GM12878 (cell line): ENCODE data around the gene FYTTD1. TPM values are rescaled to one million over a fixed set of nuclear protein-coding genes. Genes with fewer than 3 reads are reported as not detected.

Source experiments
- CBX3 ChIP-seq: fragments of 200-600 bp; sonication (generic); IDR thresholded peaks from 2 replicates; pipeline ENCODE4 v1.6.1; 2016; ENCODE audit warnings: low read depth, borderline replicate concordance
- EED ChIP-seq: sonication (generic); IDR thresholded peaks from 2 replicates; pipeline ENCODE4 v1.6.1; 2016; ENCODE audit warnings: antibody characterized with exemption, low read depth
- EP300 ChIP-seq, 2 experiments: fragments of 150-350 bp in 1 of 2; IDR thresholded peaks; 2 replicates each; pipeline ENCODE4 v1.6.1; 2011 to 2012; ENCODE audit warnings: low read depth in 2 of 2, low read length in 2 of 2, borderline replicate concordance in 1 of 2, improper control_type of control experiment in 1 of 2, inconsistent platforms in 1 of 2; ENCODE audit not compliant: control insufficient read depth in 1 of 2
- IKZF2 ChIP-seq, 2 experiments: fragments of 450-650 bp; IDR thresholded peaks; 2 replicates each; pipeline ENCODE4 v1.6.1; 2017; ENCODE audit warnings: mild to moderate bottlenecking in 2 of 2, moderate library complexity in 2 of 2
- KDM1A ChIP-seq: fragments of 200-600 bp; sonication (generic); IDR thresholded peaks from 2 replicates; pipeline ENCODE4 v1.6.1; 2016; ENCODE audit warnings: borderline replicate concordance
- LARP7 ChIP-seq: fragments of 450-650 bp; IDR thresholded peaks from 2 replicates; pipeline ENCODE4 v1.6.1; 2017; ENCODE audit warnings: mild to moderate bottlenecking
- NFYB ChIP-seq: IDR thresholded peaks from 2 replicates; pipeline ENCODE4 v1.6.1; 2011; ENCODE audit warnings: low read depth, mild to moderate bottlenecking, low read length, improper control_type of control experiment, moderate library complexity; ENCODE audit not compliant: insufficient read depth
- POLR2A ChIP-seq: IDR thresholded peaks from 2 replicates; pipeline ENCODE4 v1.6.1; 2011; ENCODE audit warnings: low read depth, mild to moderate bottlenecking, low read length
- POLR2AphosphoS5 ChIP-seq: IDR thresholded peaks from 2 replicates; pipeline ENCODE4 v1.6.1; 2011; ENCODE audit warnings: mild to moderate bottlenecking, low read length, inconsistent platforms
- RUNX3 ChIP-seq: IDR thresholded peaks from 2 replicates; pipeline ENCODE4 v1.6.1; 2012; ENCODE audit warnings: low read length, inconsistent platforms
- TAF1 ChIP-seq: IDR thresholded peaks from 2 replicates; pipeline ENCODE4 v1.6.1; 2011; ENCODE audit warnings: mild to moderate bottlenecking, low read depth, low read length, borderline replicate concordance
- YY1 ChIP-seq: IDR thresholded peaks from 2 replicates; pipeline ENCODE4 v1.6.1; 2011; ENCODE audit warnings: low read depth, mild to moderate bottlenecking, low read length
- ZNF217 ChIP-seq: fragments of 450-650 bp; IDR thresholded peaks from 2 replicates; pipeline ENCODE4 v1.6.1; 2017; ENCODE audit warnings: antibody characterized with exemption, mild to moderate bottlenecking
- ZZZ3 ChIP-seq: IDR thresholded peaks from 2 replicates; pipeline ENCODE4 v1.6.1; 2011; ENCODE audit warnings: low read depth; ENCODE audit not compliant: control insufficient read depth, insufficient read length
- polyA plus RNA-seq, 11 experiments: library from polyadenylated mRNA; depleted of rRNA in 4 of 11; unstranded in 6 of 11; stranded (reverse) in 5 of 11; fragments of >200 nt; fragmentation: Nextera tagmentation in 4 of 11; fragmentation: Illumina TruSeq in 1 of 11; extraction: Ambion mirVana in 4 of 11; extraction: Trizol in 1 of 11; gene quantifications; 1 replicate in 1 of 11; 2 replicates in 10 of 11; pipeline versions ENCODE4 v1.2.1 to v1.2.3, GENCODE V29; 2011 to 2016; ENCODE audit warnings: inconsistent platforms in 2 of 11, missing spikeins in 2 of 11, low read depth in 1 of 11
- total RNA-seq, 4 experiments: library from RNA; depleted of rRNA in 3 of 4; stranded (reverse); fragments of >200 nt in 3 of 4; fragmentation: Illumina TruSeq in 1 of 4; extraction: Trizol in 1 of 4; gene quantifications; 2 replicates each; pipeline versions ENCODE4 v1.2.1 to v1.2.3, GENCODE V29; 2013 to 2021
- TF ChIP-seq, protein P1 (sequence below): fragments of 450-650 bp; IDR thresholded peaks from 2 replicates; pipeline ENCODE4 v1.6.1; 2018; ENCODE audit warnings: mild to moderate bottlenecking, low read depth, moderate library complexity; ENCODE audit not compliant: partially characterized antibody
- TF ChIP-seq, protein P2 (sequence below): IDR thresholded peaks from 2 replicates; pipeline ENCODE4 v1.6.1; 2011; ENCODE audit warnings: mild to moderate bottlenecking, low read depth, low read length, moderate library complexity; ENCODE audit not compliant: insufficient replicate concordance

Gene FYTTD1
- total and polyA plus RNA-seq, 10 of the 15 experiments (the other 5 are each of a cell fraction or from before 2014, with no cell fraction given) = 25.5 to 101 (median 59.4) TPM

DNA sequence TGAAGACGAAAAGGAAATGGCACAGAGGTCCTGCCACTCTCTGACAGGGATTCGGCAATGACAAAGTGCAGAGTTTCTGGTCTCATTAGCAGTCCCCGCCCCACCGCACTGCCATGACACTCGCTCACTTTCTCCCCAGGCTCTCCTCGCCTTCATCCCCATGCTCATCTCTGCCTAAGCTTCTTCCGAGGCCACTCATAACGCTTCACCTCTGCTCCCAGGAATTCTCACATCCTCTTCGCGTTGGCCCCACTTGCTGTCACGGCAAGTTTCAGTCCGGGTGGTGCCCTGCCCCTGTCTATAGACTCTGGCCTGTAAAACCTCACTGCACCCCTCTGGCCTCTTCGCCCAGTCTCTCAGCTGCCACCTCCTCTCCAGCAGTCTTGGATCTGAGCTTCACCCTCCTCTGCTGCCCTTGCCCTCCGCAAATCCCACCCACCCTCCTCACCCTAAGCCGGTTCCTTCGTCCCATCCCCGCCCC, 13.6 kb upstream of the FYTTD1 start (continued):
- peak; percentile 79 for TF ChIP-seq YY1
- TF ChIP-seq, protein P1, sequence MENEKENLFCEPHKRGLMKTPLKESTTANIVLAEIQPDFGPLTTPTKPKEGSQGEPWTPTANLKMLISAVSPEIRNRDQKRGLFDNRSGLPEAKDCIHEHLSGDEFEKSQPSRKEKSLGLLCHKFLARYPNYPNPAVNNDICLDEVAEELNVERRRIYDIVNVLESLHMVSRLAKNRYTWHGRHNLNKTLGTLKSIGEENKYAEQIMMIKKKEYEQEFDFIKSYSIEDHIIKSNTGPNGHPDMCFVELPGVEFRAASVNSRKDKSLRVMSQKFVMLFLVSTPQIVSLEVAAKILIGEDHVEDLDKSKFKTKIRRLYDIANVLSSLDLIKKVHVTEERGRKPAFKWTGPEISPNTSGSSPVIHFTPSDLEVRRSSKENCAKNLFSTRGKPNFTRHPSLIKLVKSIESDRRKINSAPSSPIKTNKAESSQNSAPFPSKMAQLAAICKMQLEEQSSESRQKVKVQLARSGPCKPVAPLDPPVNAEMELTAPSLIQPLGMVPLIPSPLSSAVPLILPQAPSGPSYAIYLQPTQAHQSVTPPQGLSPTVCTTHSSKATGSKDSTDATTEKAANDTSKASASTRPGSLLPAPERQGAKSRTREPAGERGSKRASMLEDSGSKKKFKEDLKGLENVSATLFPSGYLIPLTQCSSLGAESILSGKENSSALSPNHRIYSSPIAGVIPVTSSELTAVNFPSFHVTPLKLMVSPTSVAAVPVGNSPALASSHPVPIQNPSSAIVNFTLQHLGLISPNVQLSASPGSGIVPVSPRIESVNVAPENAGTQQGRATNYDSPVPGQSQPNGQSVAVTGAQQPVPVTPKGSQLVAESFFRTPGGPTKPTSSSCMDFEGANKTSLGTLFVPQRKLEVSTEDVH = no peak
- peak; percentile 74 for TF ChIP-seq EED
- TF ChIP-seq EP300 (IDR thresholded peaks at IDR 0.05; ENCODE audit: borderline replicate concordance in 1 of 2, control insufficient read depth in 1 of 2, low read depth in 2 of 2, low read length in 2 of 2) = peak in 1 of 2 experiments; percentile 38; a peak in 1 of 4 replicates
- no peak for TF ChIP-seq CBX3
- peak; percentile 67 to 69 for TF ChIP-seq IKZF2 (IDR thresholded peaks at IDR 0.05)
- 0 out of 2 replicates have a peak, but pooled peaks have one; percentile 1 for TF ChIP-seq ZNF217
- peak; percentile 90 for TF ChIP-seq POLR2AphosphoS5
- peak; percentile 64; the same call in 1 of the 2 replicates for TF ChIP-seq TAF1
- peak; percentile 30 for TF ChIP-seq RUNX3
- TF ChIP-seq POLR2A = peak; percentile 5; the same call in 1 of the 2 replicates
- TF ChIP-seq, protein P2, sequence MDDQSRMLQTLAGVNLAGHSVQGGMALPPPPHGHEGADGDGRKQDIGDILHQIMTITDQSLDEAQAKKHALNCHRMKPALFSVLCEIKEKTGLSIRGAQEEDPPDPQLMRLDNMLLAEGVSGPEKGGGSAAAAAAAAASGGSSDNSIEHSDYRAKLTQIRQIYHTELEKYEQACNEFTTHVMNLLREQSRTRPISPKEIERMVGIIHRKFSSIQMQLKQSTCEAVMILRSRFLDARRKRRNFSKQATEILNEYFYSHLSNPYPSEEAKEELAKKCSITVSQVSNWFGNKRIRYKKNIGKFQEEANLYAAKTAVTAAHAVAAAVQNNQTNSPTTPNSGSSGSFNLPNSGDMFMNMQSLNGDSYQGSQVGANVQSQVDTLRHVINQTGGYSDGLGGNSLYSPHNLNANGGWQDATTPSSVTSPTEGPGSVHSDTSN = peak; percentile 54
- TF ChIP-seq NFYB = no peak
- no peak for TF ChIP-seq LARP7
- TF ChIP-seq KDM1A = no peak
- no peak for TF ChIP-seq ZZZ3
